ENCODE measurements around the gene ZNF317. TPM values are rescaled to one million over a fixed set of nuclear protein-coding genes. Genes with fewer than 3 reads are reported as not detected.

ZNF317 gene
- 12.8 and 17.0 TPM in 2 replicates for total RNA-seq

GRCh38 chr19:9140159-9140874, at the start of gene ZNF317:
ZNF317 (plus strand) TSS chr19:9140397; CDS start chr19:9156017, 15,620 bp downstream.

DNA sequence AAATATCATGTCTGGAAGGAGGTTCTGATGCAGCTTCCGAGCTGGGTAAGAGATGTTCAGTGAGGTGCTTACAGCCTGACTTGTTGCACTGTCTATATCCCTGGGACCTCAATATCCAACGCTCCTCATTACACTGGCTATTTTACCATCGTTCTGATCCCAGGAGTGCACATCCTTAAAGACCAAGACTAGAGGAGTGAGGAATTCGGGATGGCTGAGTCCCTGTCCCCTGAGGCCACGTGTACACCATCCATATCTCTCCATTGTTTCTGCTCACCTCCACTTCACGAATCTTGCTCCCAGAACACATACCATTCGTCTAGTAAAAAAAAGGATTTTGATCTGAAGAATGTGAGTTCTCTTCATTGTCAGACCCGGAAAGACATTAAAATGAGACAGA, 32.8 kb upstream of the ZNF317 start, which contains the start of gene OR7G2:
OR7G2 (minus strand) TSS at position 101 of the 400 bp plus-strand sequence. CDS start 4,232 bp downstream, outside the sequence.

GRCh38 chr19:9115307-9115813, 24.8 kb upstream of the ZNF317 start, which contains the start of gene OR7G1:
OR7G1 (minus strand) TSS chr19:9115763; CDS start chr19:9115763, 0 bp downstream.

GRCh38 chr19:9126900-9127405, 13.2 kb upstream of the ZNF317 start, which contains the start of gene OR7G3:
OR7G3 (minus strand) TSS chr19:9126950; CDS start chr19:9126950, 0 bp downstream.

GRCh38 chr19:9178901-9179300, 38.7 kb downstream of the ZNF317 start, which contains the start of gene OR7D2:
OR7D2 (plus strand) TSS chr19:9178979; CDS start chr19:9185782, 6,803 bp downstream.

Other genes starting within 250 kb of the ZNF317 start
- under 0.01 TPM in 1 of 2 replicates, not detected in the other for gene MUC16, start 130.0 kb upstream of the ZNF317 start, total RNA-seq
- gene OR1M1, start 53.3 kb upstream of the ZNF317 start, total RNA-seq: not detected in 2 replicates
- gene OR7G2, start 32.9 kb upstream of the ZNF317 start, total RNA-seq: not detected in 2 replicates
- not detected in 2 replicates for gene OR7G1, start 24.6 kb upstream of the ZNF317 start, total RNA-seq
- gene OR7G3, start 13.4 kb upstream of the ZNF317 start, total RNA-seq: not detected in 2 replicates
- gene OR7D2, start 38.6 kb downstream of the ZNF317 start, total RNA-seq: not detected in 2 replicates
- not detected in 2 replicates for gene OR7D4, start 79.2 kb downstream of the ZNF317 start, total RNA-seq
- not detected in 2 replicates for gene OR7E24, start 110.5 kb downstream of the ZNF317 start, total RNA-seq
- gene ZNF699, start 169.4 kb downstream of the ZNF317 start, total RNA-seq: 3.1 and 10.3 TPM in 2 replicates
- 11.1 and 14.1 TPM in 2 replicates for gene ZNF559, start 183.8 kb downstream of the ZNF317 start, total RNA-seq
- gene ZNF177, start 222.6 kb downstream of the ZNF317 start, total RNA-seq: 0.72 and 1.2 TPM in 2 replicates

Data from endothelial cell of coronary artery (primary cell).